Measurements from ENCODE around the gene SMYD1.

GRCh38 chr2:88027697-88028389 is 39.8 kb upstream of the SMYD1 start:
- TF ChIP-seq PATZ1 (CRISPR knock-in tag; IDR thresholded peaks at IDR 0.05; ENCODE audit: borderline replicate concordance) (no peak), CSDC2 (CRISPR knock-in tag; IDR thresholded peaks at IDR 0.05) (no peak), TCF4 (CRISPR knock-in tag; IDR thresholded peaks at IDR 0.05; ENCODE audit: borderline replicate concordance) (no peak), ZFP30 (CRISPR knock-in tag; IDR thresholded peaks at IDR 0.05) (no peak), ESRRG (CRISPR knock-in tag; IDR thresholded peaks at IDR 0.05) (no peak), OSR1 (CRISPR knock-in tag; IDR thresholded peaks at IDR 0.05) (no peak), SNAI2 (CRISPR knock-in tag; IDR thresholded peaks at IDR 0.05) (no peak), ZC3H10 (CRISPR knock-in tag; IDR thresholded peaks at IDR 0.05) (no peak), POU6F1 (CRISPR knock-in tag; IDR thresholded peaks at IDR 0.05; ENCODE audit: borderline replicate concordance, low read depth) (no peak), ZNF565 (CRISPR knock-in tag; conservative IDR thresholded peaks at IDR 0.05; ENCODE audit: low read depth) (no peak)

All from SK-N-SH treated with all-trans-retinoic acid at 6 μM for 48 hours (cell line).